Esophagus muscularis mucosa (tissue), 4 donors: ENCODE measurements around the gene MRTFA.

ENCODE experiments used
- CTCF ChIP-seq, 3 experiments: fragments of 200-600 bp in 2 of 3; fragments of 450-650 bp in 1 of 3; sonication (generic) in 2 of 3; IDR thresholded peaks; one replicate each; pipeline ENCODE4 v1.5.1; 2017 to 2019; ENCODE audit warnings: antibody characterized with exemption in 3 of 3, mild to moderate bottlenecking in 2 of 3, moderate library complexity in 1 of 3
- EP300 ChIP-seq: sonication (generic); formaldehyde crosslinking; IDR thresholded peaks from one replicate; pipeline ENCODE4 v1.6.1; 2017; ENCODE audit warnings: antibody characterized with exemption
- POLR2A ChIP-seq: fragments of 450-650 bp; IDR thresholded peaks from one replicate; pipeline ENCODE4 v1.6.1; 2017; ENCODE audit warnings: antibody characterized with exemption, moderate library complexity, mild to moderate bottlenecking, low read depth

GRCh38 chr22:40432157-40432556 is 204.4 kb downstream of the MRTFA start:
- TF ChIP-seq POLR2A (no peak), CTCF (IDR thresholded peaks at IDR 0.05) (no peak), EP300 (no peak)
